Ramos (cell line): ENCODE results near the gene CDC42.
"Not testable (repeated sequence)": the region's sequence is repeated elsewhere in the genome, so short reads cannot be mapped to it uniquely, and the experiment has no call there.

ENCODE experiments used
- in situ Hi-C: fragments of 300-500 bp; cut with MboI; formaldehyde crosslinking; loops from one replicate; pipeline ENCODE4 v1.14.3; 2022; ENCODE audit warnings: low sequenced_read_pairs; ENCODE audit not compliant: unreplicated experiment

The CDC42 gene

GRCh38 chr1:22034834-22035233, 17.7 kb upstream of the CDC42 start:
- in situ Hi-C loops: not testable (repeated sequence)

- in situ Hi-C loops: no loop called here
These were observed 15.0 kb upstream of the CDC42 start for GRCh38 chr1:22037520-22037919.

- in situ Hi-C loops: no loop called here
These were observed 14.5 kb upstream of the CDC42 start for GRCh38 chr1:22038036-22038435.

- in situ Hi-C loops: no loop called here
These were observed 12.8 kb upstream of the CDC42 start for GRCh38 chr1:22039594-22040285.

GRCh38 chr1:22040286-22040623, 12.3 kb upstream of the CDC42 start:
- in situ Hi-C loops: no loop called here

- in situ Hi-C loops: no loop called here
These were observed 11.0 kb upstream of the CDC42 start for GRCh38 chr1:22041505-22041904.

GRCh38 chr1:22043198-22043769, 9.2 kb upstream of the CDC42 start:
- in situ Hi-C loops: no loop called here

GRCh38 chr1:22044690-22045420, 7.7 kb upstream of the CDC42 start:
- in situ Hi-C loops: no loop called here

GRCh38 chr1:22045604-22046228, 6.8 kb upstream of the CDC42 start:
- in situ Hi-C loops: no loop called here

- in situ Hi-C loops: no loop called here
These were observed 3.9 kb upstream of the CDC42 start for GRCh38 chr1:22048351-22049192.

- in situ Hi-C loops: no loop called here
These were observed 2.2 kb upstream of the CDC42 start for GRCh38 chr1:22050330-22050729.

GRCh38 chr1:22051607-22052114, 848 bp upstream of the CDC42 start:
- in situ Hi-C loops: no loop called here

GRCh38 chr1:22053017-22053860, 730 bp downstream of the CDC42 start:
- in situ Hi-C loops: no loop called here

- in situ Hi-C loops: no loop called here
These were observed 1.6 kb downstream of the CDC42 start for GRCh38 chr1:22053861-22054770.

- in situ Hi-C loops: no loop called here
These were observed 3.0 kb downstream of the CDC42 start for GRCh38 chr1:22055463-22055862.

- in situ Hi-C loops: no loop called here
These were observed 3.5 kb downstream of the CDC42 start for GRCh38 chr1:22056043-22056442.

GRCh38 chr1:22056936-22057335, 4.4 kb downstream of the CDC42 start:
- in situ Hi-C loops: no loop called here

- in situ Hi-C loops: no loop called here
These were observed 5.4 kb downstream of the CDC42 start for GRCh38 chr1:22057861-22058260.
